GM12801 (cell line): ENCODE measurements around the gene FRMD1.

ENCODE experiments used
- TF ChIP-seq, protein P1 (sequence below): IDR thresholded peaks from one replicate; pipeline ENCODE4 v1.5.1; 2011; ENCODE audit warnings: control low read depth; ENCODE audit not compliant: insufficient read length; ENCODE audit errors: extremely low read depth

The FRMD1 gene

GRCh38 chr6:168117942-168118341 lies 38.9 kb upstream of the FRMD1 start:
- TF ChIP-seq, protein P1, sequence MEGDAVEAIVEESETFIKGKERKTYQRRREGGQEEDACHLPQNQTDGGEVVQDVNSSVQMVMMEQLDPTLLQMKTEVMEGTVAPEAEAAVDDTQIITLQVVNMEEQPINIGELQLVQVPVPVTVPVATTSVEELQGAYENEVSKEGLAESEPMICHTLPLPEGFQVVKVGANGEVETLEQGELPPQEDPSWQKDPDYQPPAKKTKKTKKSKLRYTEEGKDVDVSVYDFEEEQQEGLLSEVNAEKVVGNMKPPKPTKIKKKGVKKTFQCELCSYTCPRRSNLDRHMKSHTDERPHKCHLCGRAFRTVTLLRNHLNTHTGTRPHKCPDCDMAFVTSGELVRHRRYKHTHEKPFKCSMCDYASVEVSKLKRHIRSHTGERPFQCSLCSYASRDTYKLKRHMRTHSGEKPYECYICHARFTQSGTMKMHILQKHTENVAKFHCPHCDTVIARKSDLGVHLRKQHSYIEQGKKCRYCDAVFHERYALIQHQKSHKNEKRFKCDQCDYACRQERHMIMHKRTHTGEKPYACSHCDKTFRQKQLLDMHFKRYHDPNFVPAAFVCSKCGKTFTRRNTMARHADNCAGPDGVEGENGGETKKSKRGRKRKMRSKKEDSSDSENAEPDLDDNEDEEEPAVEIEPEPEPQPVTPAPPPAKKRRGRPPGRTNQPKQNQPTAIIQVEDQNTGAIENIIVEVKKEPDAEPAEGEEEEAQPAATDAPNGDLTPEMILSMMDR, result no peak

- TF ChIP-seq, protein P1, result no peak
Observed at GRCh38 chr6:168116975-168117899, 38.2 kb upstream of the FRMD1 start.

DNA sequence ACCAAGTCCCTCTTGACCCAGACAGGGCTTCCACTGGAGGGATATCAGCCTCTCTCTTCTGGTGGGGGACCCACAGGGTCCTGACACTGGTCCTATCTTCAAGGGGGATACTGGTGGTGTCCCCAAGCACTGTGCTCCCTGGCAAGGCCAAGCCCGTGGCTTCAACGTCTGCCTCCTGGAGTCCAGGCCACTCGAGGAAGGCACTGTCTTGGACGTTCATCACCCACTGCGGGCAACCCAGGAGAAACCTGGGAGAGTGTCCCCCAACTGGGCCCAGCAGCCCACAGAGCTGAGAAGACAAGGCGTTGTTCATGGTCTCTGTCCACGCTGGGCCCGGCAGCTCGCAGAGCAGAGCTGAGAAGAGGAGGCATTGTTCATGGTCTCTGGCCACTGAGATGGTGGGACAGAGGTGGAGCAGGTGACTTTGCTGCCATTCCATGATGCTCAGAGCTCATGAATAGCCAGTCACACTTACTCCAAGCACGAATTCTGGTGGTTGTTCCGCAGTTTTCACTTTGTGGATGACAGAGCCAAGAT lies 37.5 kb upstream of the FRMD1 start:
- TF ChIP-seq, protein P1, result no peak

- TF ChIP-seq, protein P1, result no peak
Observed at GRCh38 chr6:168115748-168116437, 36.9 kb upstream of the FRMD1 start.

DNA sequence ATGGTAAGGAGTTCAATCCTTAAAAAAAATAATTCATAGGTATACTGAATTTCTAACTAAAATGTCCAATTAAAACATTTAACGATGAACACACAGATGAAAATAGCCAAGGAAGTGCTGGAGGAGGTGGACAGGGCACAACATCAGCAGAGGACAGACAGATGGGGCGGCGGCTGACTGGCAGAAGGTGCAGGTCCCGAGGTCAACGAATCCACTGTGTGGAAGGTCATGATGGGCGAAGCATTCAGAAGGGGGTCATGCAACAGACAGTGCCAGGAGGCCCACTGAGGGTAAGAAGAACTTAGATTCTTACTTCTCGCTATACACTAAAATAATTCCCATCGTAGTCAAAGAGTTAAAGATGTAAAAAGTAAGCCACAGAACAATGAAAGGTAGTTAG lies 34.2 kb upstream of the FRMD1 start:
- TF ChIP-seq, protein P1, result no peak

DNA sequence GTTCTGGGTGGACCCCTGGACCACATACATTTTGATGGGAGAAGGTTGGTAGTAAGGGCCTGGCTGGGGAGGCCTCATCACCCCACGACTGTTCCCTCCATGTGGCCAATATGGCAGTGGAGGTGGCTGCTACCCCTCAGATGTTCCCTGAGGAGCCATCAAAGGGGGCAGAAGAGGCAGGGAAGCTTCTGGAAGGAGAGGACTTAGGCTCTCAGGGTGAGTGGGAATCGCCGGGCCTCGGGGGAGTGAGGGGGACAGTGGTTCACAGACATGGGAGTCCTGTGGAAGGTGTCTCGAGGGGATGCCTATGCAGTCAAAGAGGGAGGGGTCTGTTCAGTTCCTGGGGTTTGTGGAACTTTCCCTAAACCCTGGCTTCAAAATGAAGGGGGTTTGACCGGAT lies 32.9 kb upstream of the FRMD1 start:
- TF ChIP-seq, protein P1, result no peak

DNA sequence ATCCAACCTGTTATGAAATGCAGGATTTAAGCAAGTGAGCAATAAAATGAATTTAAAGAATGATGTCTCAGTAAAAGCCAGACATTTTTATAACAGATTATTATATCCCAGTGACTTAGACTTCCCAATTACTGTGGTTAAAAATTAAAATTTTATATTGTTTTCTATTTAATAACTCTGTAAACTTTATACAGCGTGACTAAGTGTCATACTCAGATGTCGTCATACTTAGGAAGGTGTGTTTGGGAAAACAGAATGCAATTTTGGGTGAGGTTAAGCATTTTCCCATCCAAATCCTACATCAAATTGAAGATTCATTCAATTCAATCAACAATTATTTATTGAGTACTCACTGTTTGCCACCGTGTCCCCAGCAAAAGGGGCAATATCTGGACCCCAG lies 31.4 kb upstream of the FRMD1 start:
- TF ChIP-seq, protein P1, result no peak
